Testis (tissue), 5 donors: ENCODE measurements around the gene MEIOB. TPM values are rescaled to one million over a fixed set of nuclear protein-coding genes. Genes with fewer than 3 reads are reported as not detected.
"Not testable (repeated sequence)": the region's sequence is repeated elsewhere in the genome, so short reads cannot be mapped to it uniquely, and the experiment has no call there.

Source experiments
- DNase-seq: peaks from one replicate; pipeline ENCODE4 v3.0.0-alpha.2; 2019
- H3K27ac ChIP-seq, 2 donors: fragments of 200-600 bp; sonication (generic); one replicate each; pipeline ENCODE4 v1.5.1; 2019
- H3K27me3 ChIP-seq: fragments of 200-600 bp; sonication (generic); one replicate; pipeline ENCODE4 v1.5.1; 2019
- H3K36me3 ChIP-seq: fragments of 200-600 bp; sonication (generic); one replicate; pipeline ENCODE4 v1.5.1; 2017; ENCODE audit warnings: low read depth; ENCODE audit errors: missing control alignments
- H3K4me1 ChIP-seq: fragments of 200-600 bp; sonication (generic); one replicate; pipeline ENCODE4 v1.5.1; 2019
- H3K4me3 ChIP-seq, 2 donors: fragments of 200-600 bp; sonication (generic); one replicate each; pipeline ENCODE4 v1.5.1; 2017 to 2019
- H3K9me3 ChIP-seq: fragments of 200-600 bp; sonication (generic); one replicate; pipeline ENCODE4 v1.5.1; 2017
- POLR2A ChIP-seq: fragments of 450-650 bp; IDR thresholded peaks from one replicate; pipeline ENCODE4 v1.6.1; 2017; ENCODE audit warnings: antibody characterized with exemption, mild to moderate bottlenecking, moderate library complexity
- WGBS, 2 donors: methylation state at CpG; one replicate each; pipeline ENCODE4 v1.1.5; 2018; 5-methylcytosine and 5-hydroxymethylcytosine counted together
- intact Hi-C: fragments of 100-400 bp; cut with DNase I; formaldehyde crosslinking; loops from one replicate; pipeline ENCODE4 v1.15.1; 2023; ENCODE audit warnings: low total_unique reads
- long read RNA-seq, 2 donors: transcript quantifications; one replicate each; lab custom pipeline, GENCODE V29; 2026
- polyA plus RNA-seq: library from polyadenylated mRNA; stranded (reverse); fragments of 350-450 nt; fragmentation: Illumina TruSeq; extraction: RNeasy Lipid Tissue Mini Kit (QIAGEN cat#74804); gene quantifications from one replicate; pipeline ENCODE4 v1.2.3, GENCODE V29; 2014; ENCODE audit warnings: low read depth, low replicate concordance; ENCODE audit not compliant: insufficient read depth
- total RNA-seq, 2 donors: library from RNA; depleted of rRNA; stranded (reverse); fragments of >200 nt; gene quantifications; one replicate each; pipeline ENCODE4 v1.2.3, GENCODE V29; 2016
- TF ChIP-seq, protein P1 (sequence below), 3 experiments: fragments of 450-650 bp in 2 of 3; fragments of 200-600 bp in 1 of 3; sonication (generic) in 1 of 3; IDR thresholded peaks; one replicate each; pipeline ENCODE4 v1.5.1; 2016 to 2019; ENCODE audit warnings: antibody characterized with exemption in 3 of 3, mild to moderate bottlenecking in 2 of 3, moderate library complexity in 1 of 3

Gene MEIOB, protein sequence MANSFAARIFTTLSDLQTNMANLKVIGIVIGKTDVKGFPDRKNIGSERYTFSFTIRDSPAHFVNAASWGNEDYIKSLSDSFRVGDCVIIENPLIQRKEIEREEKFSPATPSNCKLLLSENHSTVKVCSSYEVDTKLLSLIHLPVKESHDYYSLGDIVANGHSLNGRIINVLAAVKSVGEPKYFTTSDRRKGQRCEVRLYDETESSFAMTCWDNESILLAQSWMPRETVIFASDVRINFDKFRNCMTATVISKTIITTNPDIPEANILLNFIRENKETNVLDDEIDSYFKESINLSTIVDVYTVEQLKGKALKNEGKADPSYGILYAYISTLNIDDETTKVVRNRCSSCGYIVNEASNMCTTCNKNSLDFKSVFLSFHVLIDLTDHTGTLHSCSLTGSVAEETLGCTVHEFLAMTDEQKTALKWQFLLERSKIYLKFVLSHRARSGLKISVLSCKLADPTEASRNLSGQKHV
- total RNA-seq (10 to 100 TPM; 34.6 to 53.9 TPM), polyA plus RNA-seq (53.8 TPM)
- long read RNA-seq, donor 1: 0 reads
- long read RNA-seq, donor 2: 0 reads

DNA sequence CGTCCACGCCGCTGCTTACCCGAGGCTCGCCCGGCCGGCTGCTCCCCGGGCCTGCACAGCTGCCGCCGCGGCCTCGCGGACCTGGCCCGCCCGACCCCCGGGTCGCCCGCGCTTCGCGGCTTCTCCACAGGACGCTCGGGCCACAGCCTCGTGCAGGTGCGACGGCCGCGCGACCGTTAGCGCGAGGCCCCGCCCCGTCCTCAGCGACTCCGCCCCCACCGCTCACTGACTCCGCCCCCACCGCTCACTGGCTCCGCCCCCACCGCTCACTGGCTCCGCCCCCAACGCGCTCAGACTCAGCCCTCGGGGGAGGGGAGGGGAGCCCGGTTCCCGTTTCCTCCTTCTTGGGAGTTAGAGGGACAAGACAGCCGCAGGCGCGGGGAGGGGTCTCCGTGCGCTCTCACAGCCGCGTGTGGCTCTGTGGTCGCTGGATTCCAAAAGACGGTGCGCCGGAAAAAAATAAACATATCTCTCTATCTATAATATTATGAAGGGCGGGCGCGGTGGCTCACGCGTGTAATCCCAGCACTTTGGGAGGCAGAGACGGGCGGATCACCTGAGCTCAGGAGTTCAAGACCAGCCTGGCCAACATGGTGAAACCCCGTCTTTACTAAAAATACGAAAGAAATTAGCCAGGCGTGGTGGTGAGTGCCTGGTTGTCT, at the start of gene MEIOB:
MEIOB (minus strand) TSS at position 191 of the 662 bp plus-strand sequence. CDS start 3,989 bp downstream, outside the sequence.
- H3K9me3 ChIP-seq: no peaks in the 10 kb centered on the region
- H3K4me3 ChIP-seq: peak within 1 kb of the TSS; percentile 43 to 47
- no peaks in the 10 kb centered on the region for H3K36me3 ChIP-seq
- intact Hi-C loops: no loop called here
- TF ChIP-seq, protein P1, sequence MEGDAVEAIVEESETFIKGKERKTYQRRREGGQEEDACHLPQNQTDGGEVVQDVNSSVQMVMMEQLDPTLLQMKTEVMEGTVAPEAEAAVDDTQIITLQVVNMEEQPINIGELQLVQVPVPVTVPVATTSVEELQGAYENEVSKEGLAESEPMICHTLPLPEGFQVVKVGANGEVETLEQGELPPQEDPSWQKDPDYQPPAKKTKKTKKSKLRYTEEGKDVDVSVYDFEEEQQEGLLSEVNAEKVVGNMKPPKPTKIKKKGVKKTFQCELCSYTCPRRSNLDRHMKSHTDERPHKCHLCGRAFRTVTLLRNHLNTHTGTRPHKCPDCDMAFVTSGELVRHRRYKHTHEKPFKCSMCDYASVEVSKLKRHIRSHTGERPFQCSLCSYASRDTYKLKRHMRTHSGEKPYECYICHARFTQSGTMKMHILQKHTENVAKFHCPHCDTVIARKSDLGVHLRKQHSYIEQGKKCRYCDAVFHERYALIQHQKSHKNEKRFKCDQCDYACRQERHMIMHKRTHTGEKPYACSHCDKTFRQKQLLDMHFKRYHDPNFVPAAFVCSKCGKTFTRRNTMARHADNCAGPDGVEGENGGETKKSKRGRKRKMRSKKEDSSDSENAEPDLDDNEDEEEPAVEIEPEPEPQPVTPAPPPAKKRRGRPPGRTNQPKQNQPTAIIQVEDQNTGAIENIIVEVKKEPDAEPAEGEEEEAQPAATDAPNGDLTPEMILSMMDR (IDR thresholded peaks at IDR 0.05): no peak
- no peak for TF ChIP-seq POLR2A
- H3K4me1 ChIP-seq: no peaks in the 10 kb centered on the region
- H3K27me3 ChIP-seq: no peaks in the 10 kb centered on the region
- WGBS, 2 donors: 2 to 6% methylated on average over 12 to 60 of the region's 68 CpGs
- peak; percentile 74 for DNase-seq
- H3K27ac ChIP-seq: no peak within 1 kb of the TSS

DNA sequence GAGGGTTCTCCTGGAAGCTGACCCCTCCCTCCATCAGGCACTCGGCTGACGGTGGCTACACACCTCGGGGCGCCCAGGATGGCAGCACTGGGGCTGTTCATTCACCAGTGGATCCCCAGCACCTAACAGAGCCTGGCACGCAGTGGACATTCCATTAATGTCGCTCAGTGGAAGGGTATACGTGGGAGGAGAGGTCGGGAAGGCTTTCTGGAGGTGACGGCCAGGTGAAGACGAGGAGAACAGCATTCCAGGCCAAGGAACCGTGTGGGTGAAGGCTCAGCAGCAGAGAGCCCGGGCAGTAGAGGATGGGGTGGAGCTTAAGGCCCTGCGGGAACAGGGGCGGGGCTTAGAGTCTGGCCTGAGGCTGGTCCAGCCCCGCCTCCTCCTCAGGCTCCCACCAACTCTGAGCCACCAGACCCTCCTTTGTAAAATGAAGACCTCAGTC, 48.8 kb upstream of the MEIOB start:
- no peak for TF ChIP-seq POLR2A
- TF ChIP-seq, protein P1 (IDR thresholded peaks at IDR 0.05): no peak
- no peak overlapping the region for H3K4me3 ChIP-seq
- DNase-seq: peak; percentile 37
- peaks cover 9% of the 10 kb centered on the region for H3K4me1 ChIP-seq
- no peaks in the 10 kb centered on the region for H3K27me3 ChIP-seq
- intact Hi-C loops: no loop called here
- no peak overlapping the region for H3K27ac ChIP-seq
- 25 to 35% methylated on average over 12 to 15 of the region's 15 CpGs for WGBS, 2 donors
- H3K36me3 ChIP-seq: no peaks in the 10 kb centered on the region
- no peaks in the 10 kb centered on the region for H3K9me3 ChIP-seq

DNA sequence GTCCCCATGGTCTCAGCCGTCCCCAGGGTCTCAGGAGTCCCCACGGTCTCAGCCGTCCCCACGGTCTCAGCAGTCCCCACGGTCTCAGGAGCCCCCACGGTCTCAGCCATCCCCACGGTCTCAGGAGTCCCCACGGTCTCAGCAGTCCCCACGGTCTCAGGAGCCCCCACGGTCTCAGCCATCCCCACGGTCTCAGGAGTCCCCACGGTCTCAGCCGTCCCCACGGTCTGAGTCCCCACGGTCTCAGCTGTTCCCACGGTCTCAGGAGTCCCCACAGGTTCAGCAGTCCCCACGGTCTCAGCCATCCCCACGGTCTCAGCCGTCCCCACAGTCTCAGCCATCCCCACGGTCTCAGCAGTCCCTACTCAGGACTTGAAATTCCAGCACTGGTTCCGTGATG, 48.2 kb upstream of the MEIOB start:
- H3K9me3 ChIP-seq, H3K36me3 ChIP-seq, H3K4me1 ChIP-seq, DNase-seq, H3K27me3 ChIP-seq, H3K27ac ChIP-seq, intact Hi-C loops, H3K4me3 ChIP-seq: not testable (repeated sequence)
- 65 to 74% methylated on average over 20 to 21 of the region's 21 CpGs for WGBS, 2 donors

DNA sequence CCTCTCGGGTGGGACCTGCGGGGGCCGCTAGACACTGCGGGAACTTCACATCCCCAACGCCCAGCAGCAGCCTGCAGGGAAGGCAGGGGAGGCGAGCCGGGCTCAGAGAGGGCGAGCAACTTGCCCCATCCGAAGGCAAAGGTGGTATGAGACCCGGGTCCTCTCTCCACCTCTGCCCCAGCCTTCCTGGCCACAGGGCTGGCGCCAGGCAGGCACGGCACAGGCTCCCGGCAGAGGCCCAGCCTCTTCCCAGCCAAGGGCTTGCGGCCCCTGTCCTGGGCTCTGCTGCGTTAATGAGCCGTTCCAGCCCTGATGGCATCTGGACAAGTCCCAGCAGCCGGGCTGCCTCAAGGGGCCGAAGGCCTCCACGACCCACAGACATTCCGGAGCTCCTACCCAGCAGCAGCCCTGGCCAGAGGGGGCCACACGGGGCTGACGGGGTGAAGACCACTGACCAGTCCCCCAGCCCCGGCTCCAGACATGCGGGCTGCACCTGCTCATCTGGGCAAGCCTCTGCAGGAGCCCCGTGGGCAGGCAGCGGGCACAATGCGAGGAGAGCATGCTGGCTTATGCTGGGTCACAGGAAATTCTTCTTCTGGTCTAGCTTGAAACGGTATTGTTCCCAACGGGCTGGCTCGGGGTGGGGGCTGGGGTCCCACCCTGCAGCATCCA, 47.5 kb upstream of the MEIOB start:
- Histone ChIP-seq H3K4me3 (no peak overlapping the region), H3K27me3 (no peaks in the 10 kb centered on the region), H3K27ac (no peak overlapping the region), H3K36me3 (no peaks in the 10 kb centered on the region), H3K9me3 (no peaks in the 10 kb centered on the region), H3K4me1 (peaks cover 9% of the 10 kb centered on the region)
- no peak for DNase-seq
- 35 to 43% methylated on average over 14 to 30 of the region's 30 CpGs for WGBS, 2 donors
- no peak for TF ChIP-seq POLR2A
- TF ChIP-seq, protein P1 (IDR thresholded peaks at IDR 0.05): no peak
- intact Hi-C loops: no loop called here
